ENCODE measurements around the gene MRPL40.

MRPL40 gene

DNA sequence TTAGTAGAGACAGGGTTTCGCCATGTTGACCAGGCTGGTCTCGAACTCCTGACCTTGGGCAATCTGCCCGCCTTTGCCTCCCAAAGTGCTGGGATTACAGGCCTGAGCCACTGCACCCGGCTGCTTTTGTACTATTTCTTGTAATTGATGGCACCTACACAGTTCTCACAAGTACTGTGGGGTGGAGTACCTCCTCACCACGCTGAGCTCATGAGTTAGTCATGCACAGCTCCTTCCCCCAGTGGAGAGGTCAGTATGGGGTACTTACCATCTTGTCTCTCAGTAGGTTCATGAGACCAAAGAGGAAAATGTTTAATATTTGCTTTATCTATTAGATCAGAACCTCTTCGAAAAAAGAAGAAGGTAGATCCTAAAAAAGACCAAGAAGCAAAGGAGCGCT, 2.1 kb downstream of the MRPL40 start:
- TF ChIP-seq ZNF473 (tag by site-specific recombination; IDR thresholded peaks at IDR 0.05): no peak
- no peak for TF ChIP-seq KLF10 (tag by site-specific recombination; IDR thresholded peaks at IDR 0.05)
- TF ChIP-seq ZNF561 (tag by site-specific recombination; IDR thresholded peaks at IDR 0.05; ENCODE audit: borderline replicate concordance): no peak
- TF ChIP-seq PRDM1 (tag by site-specific recombination; IDR thresholded peaks at IDR 0.05): no peak
- TF ChIP-seq ZNF571 (tag by site-specific recombination; IDR thresholded peaks at IDR 0.05): no peak
- TF ChIP-seq SETDB1 (IDR thresholded peaks at IDR 0.05; ENCODE audit: insufficient read length, low read length): no peak
- TF ChIP-seq ZNF510 (tag by site-specific recombination; IDR thresholded peaks at IDR 0.05; ENCODE audit: insufficient replicate concordance): no peak
- TF ChIP-seq ZNF24 (tag by site-specific recombination; IDR thresholded peaks at IDR 0.05): no peak
- TF ChIP-seq GFI1B (tag by site-specific recombination; IDR thresholded peaks at IDR 0.05): no peak
- TF ChIP-seq, protein P1, sequence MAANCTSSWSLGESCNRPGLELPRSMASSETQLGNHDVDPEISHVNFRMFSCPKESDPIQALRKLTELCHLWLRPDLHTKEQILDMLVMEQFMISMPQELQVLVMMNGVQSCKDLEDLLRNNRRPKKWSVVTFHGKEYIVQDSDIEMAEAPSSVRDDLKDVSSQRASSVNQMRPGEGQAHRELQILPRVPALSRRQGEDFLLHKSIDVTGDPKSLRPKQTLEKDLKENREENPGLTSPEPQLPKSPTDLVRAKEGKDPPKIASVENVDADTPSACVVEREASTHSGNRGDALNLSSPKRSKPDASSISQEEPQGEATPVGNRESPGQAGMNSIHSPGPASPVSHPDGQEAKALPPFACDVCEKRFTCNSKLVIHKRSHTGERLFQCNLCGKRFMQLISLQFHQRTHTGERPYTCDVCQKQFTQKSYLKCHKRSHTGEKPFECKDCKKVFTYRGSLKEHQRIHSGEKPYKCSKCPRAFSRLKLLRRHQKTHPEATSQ (tag by site-specific recombination; IDR thresholded peaks at IDR 0.05): no peak
- no peak for TF ChIP-seq SCRT2 (tag by site-specific recombination; IDR thresholded peaks at IDR 0.05)
- no peak for TF ChIP-seq GLIS2 (tag by site-specific recombination; IDR thresholded peaks at IDR 0.05)
- TF ChIP-seq, protein P2, sequence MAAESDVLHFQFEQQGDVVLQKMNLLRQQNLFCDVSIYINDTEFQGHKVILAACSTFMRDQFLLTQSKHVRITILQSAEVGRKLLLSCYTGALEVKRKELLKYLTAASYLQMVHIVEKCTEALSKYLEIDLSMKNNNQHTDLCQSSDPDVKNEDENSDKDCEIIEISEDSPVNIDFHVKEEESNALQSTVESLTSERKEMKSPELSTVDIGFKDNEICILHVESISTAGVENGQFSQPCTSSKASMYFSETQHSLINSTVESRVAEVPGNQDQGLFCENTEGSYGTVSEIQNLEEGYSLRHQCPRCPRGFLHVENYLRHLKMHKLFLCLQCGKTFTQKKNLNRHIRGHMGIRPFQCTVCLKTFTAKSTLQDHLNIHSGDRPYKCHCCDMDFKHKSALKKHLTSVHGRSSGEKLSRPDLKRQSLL (tag by site-specific recombination; IDR thresholded peaks at IDR 0.05): no peak
- no peak for TF ChIP-seq ZBTB8A (tag by site-specific recombination; IDR thresholded peaks at IDR 0.05)
- ChIA-PET CTCF (interaction anchor here (1.4 to 2.4 kb wide), 3 partner anchors 11 to 255 kb away, joined by 4 to 9 read pairs (median 6); partner anchors contain the start of gene SLC25A1), POLR2A (interaction anchor here (1.2 to 1.6 kb wide), 2 partner anchors 13 to 255 kb away, joined by 3 to 5 read pairs; partner anchors contain the start of genes C22orf39 and SLC25A1)
- Histone ChIP-seq H3K4me1 (ENCODE audit: control insufficient read depth, insufficient read depth, low read length) (no peaks in the 10 kb centered on the region; the same call in 1 of the 2 replicates), H3K27ac (ENCODE audit: extremely low read depth, low read depth, low read length) (no peak overlapping the region), H3K36me3 (ENCODE audit: control insufficient read depth in 2 of 2, insufficient read depth in 1 of 2, low read length in 2 of 2) (peaks cover 3 to 36% of the 10 kb centered on the region in 2 experiments; a peak in 2 of 3 replicates), H3K9me3 (ENCODE audit: control insufficient read depth, insufficient read depth, low read depth, low read length) (no peaks in the 10 kb centered on the region), H3K4me3 (ENCODE audit: low read depth, low read length) (no peak overlapping the region)

GRCh38 chr22:19434829-19435580, 2.7 kb downstream of the MRPL40 start:
- Histone ChIP-seq H3K27ac (ENCODE audit: extremely low read depth, low read depth, low read length) (no peak overlapping the region), H3K9me3 (ENCODE audit: control insufficient read depth, insufficient read depth, low read depth, low read length) (no peaks in the 10 kb centered on the region), H3K4me3 (ENCODE audit: low read depth, low read length) (no peak overlapping the region), H3K4me1 (ENCODE audit: control insufficient read depth, insufficient read depth, low read length) (no peaks in the 10 kb centered on the region), H3K36me3 (ENCODE audit: control insufficient read depth in 2 of 2, insufficient read depth in 1 of 2, low read length in 2 of 2) (peaks cover 7 to 35% of the 10 kb centered on the region in 2 experiments; a peak in 2 of 3 replicates)
- ChIA-PET POLR2A (interaction anchor here (1.0 to 1.6 kb wide), 3 partner anchors 9 to 256 kb away, joined by 3 to 5 read pairs (median 3); partner anchors contain the start of genes C22orf39 and SLC25A1), CTCF (interaction anchor here (1.4 to 2.4 kb wide), 3 partner anchors 10 to 256 kb away, joined by 4 to 9 read pairs (median 6); partner anchors contain the start of gene SLC25A1)
- no peak for TF ChIP-seq ZNF76 (tag by site-specific recombination; IDR thresholded peaks at IDR 0.05; ENCODE audit: borderline replicate concordance, low read depth)
- no peak for TF ChIP-seq ZNF341 (tag by site-specific recombination; IDR thresholded peaks at IDR 0.05; ENCODE audit: low read depth)
- TF ChIP-seq ZNF37A (tag by site-specific recombination; IDR thresholded peaks at IDR 0.05): no peak
- TF ChIP-seq ZNF530 (tag by site-specific recombination; IDR thresholded peaks at IDR 0.05; ENCODE audit: low read depth): no peak
- no peak for TF ChIP-seq ZBTB11 (tag by site-specific recombination; conservative IDR thresholded peaks at IDR 0.05; ENCODE audit: low read depth)
- no peak for TF ChIP-seq MZF1 (tag by site-specific recombination; IDR thresholded peaks at IDR 0.05; ENCODE audit: borderline replicate concordance)
- TF ChIP-seq ZNF391 (tag by site-specific recombination; IDR thresholded peaks at IDR 0.05; ENCODE audit: borderline replicate concordance, low read depth): no peak
- TF ChIP-seq GLI4 (tag by site-specific recombination; IDR thresholded peaks at IDR 0.05): no peak
- no peak for TF ChIP-seq ZNF664 (tag by site-specific recombination; IDR thresholded peaks at IDR 0.05)
- TF ChIP-seq ZNF266 (tag by site-specific recombination; IDR thresholded peaks at IDR 0.05; ENCODE audit: low read depth): no peak
- TF ChIP-seq ZNF623 (tag by site-specific recombination; IDR thresholded peaks at IDR 0.05): no peak
- no peak for TF ChIP-seq ZNF580 (tag by site-specific recombination; IDR thresholded peaks at IDR 0.05)
- TF ChIP-seq ZNF280C (tag by site-specific recombination; IDR thresholded peaks at IDR 0.05): no peak
